Gastroesophageal sphincter (tissue), 3 donors: ENCODE data around the gene HAPSTR1.

Source experiments
- POLR2AphosphoS5 ChIP-seq: sonication (generic); formaldehyde crosslinking; IDR thresholded peaks from one replicate; pipeline ENCODE4 v1.6.1; 2017; ENCODE audit warnings: antibody characterized with exemption
- TF ChIP-seq, protein P1 (sequence below), 4 experiments: fragments of 200-600 bp in 2 of 4; fragments of 450-650 bp in 2 of 4; sonication (generic) in 1 of 4; IDR thresholded peaks; one replicate each; pipeline ENCODE4 v1.5.1; 2017 to 2019; ENCODE audit warnings: antibody characterized with exemption in 4 of 4, mild to moderate bottlenecking in 2 of 4, moderate library complexity in 2 of 4

DNA sequence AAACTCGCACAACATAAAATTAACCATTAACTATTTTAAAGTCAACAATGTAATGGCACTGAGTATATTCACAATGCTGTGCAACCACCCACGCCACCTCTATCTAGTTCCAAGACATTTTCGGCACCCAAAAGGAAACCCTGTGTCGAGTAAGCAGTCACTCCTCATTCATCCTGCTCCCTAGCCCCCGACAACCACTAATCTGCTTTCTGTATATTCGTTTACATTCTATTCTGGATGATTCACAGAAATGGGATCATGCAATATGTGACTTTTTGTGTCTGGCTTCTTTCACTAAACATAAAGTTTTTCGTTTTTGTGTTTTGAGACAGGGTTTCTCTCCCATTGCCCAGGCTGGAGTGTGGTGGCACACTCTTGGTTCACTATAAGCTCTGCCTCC is 42.2 kb upstream of the HAPSTR1 start:
- TF ChIP-seq POLR2AphosphoS5 = no peak
- TF ChIP-seq, protein P1, sequence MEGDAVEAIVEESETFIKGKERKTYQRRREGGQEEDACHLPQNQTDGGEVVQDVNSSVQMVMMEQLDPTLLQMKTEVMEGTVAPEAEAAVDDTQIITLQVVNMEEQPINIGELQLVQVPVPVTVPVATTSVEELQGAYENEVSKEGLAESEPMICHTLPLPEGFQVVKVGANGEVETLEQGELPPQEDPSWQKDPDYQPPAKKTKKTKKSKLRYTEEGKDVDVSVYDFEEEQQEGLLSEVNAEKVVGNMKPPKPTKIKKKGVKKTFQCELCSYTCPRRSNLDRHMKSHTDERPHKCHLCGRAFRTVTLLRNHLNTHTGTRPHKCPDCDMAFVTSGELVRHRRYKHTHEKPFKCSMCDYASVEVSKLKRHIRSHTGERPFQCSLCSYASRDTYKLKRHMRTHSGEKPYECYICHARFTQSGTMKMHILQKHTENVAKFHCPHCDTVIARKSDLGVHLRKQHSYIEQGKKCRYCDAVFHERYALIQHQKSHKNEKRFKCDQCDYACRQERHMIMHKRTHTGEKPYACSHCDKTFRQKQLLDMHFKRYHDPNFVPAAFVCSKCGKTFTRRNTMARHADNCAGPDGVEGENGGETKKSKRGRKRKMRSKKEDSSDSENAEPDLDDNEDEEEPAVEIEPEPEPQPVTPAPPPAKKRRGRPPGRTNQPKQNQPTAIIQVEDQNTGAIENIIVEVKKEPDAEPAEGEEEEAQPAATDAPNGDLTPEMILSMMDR (IDR thresholded peaks at IDR 0.05) = no peak
